ENCODE data around the gene EEF1AKMT1. TPM values are rescaled to one million over a fixed set of nuclear protein-coding genes. Genes with fewer than 3 reads are reported as not detected.

EEF1AKMT1 gene
- total RNA-seq, 1 experiment from 2014 or later, result 9.8 TPM

DNA sequence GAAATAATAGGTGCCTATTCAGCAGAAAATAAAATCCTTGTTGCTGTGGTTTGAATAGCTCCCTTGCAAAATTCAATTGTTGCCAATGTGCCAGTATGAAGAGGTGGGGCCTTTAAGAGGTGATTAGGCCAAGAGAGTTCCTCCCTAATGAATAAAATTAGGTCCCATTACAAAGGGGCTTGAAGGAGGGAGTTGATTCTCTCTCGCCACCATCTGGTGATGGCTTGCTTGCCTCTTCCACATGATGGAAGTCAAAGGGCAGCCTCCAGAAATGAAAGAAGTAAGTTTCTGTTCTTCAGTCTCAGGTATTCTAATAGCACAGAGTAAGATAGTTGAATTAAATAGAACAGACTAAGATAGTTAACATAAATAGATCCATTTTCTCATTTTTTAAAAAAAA is 3.0 kb upstream of the EEF1AKMT1 start:
- Histone ChIP-seq H3K4me1 (ENCODE audit: control insufficient read depth in 1 of 2, insufficient read depth in 2 of 2, low read length in 2 of 2) (peaks cover 8 to 15% of the 10 kb centered on the region in 2 experiments; a peak in 3 of 4 replicates), H3K9me2 (ENCODE audit: insufficient read depth) (no peaks in the 10 kb centered on the region), H3K4me3 (replicated peaks in 1 of 2; ENCODE audit: low read depth in 1 of 2, low read length in 2 of 2) (no peak overlapping the region), H3K27me3 (ENCODE audit: insufficient read depth, low read length) (no peaks in the 10 kb centered on the region), H2AFZ (ENCODE audit: low read depth, low read length, poor library complexity, severe bottlenecking) (no peak overlapping the region), H4K20me1 (ENCODE audit: insufficient read depth) (no peaks in the 10 kb centered on the region), H3K36me3 (ENCODE audit: control insufficient read depth in 1 of 2, insufficient read depth in 2 of 2, low read length in 2 of 2) (peaks cover 0 to 7% of the 10 kb centered on the region in 2 experiments; a peak in 1 of 4 replicates), H3K9ac (ENCODE audit: low read length) (no peak overlapping the region), H3K9me3 (ENCODE audit: control insufficient read depth in 1 of 2, insufficient read depth in 1 of 2, low read depth in 1 of 2, low read length in 2 of 2) (no peaks in the 10 kb centered on the region), H3K27ac (ENCODE audit: low read depth, low read length) (no peak overlapping the region), H3K79me2 (ENCODE audit: insufficient read depth, low read length) (peaks cover 15% of the 10 kb centered on the region), H3K4me2 (ENCODE audit: low read length) (no peak overlapping the region)
- RAD21 ChIA-PET (ENCODE audit: low non-redundant PET in 1 of 2, low total read pairs in 2 of 2, uncharacterized antibody in 2 of 2, unreplicated experiment in 2 of 2), result no interaction called here
- BruUV-seq (replicated peaks), result no TSS peak
- CTCF ChIA-PET, result no interaction called here
- intact Hi-C loops (cut with micrococcal nuclease), result no loop called here
- ATAC-seq (no peak), DNase-seq (ENCODE audit: low read depth, low spot score) (no peak)
- POLR2A ChIA-PET, result no interaction called here
- TF ChIP-seq, protein P1, sequence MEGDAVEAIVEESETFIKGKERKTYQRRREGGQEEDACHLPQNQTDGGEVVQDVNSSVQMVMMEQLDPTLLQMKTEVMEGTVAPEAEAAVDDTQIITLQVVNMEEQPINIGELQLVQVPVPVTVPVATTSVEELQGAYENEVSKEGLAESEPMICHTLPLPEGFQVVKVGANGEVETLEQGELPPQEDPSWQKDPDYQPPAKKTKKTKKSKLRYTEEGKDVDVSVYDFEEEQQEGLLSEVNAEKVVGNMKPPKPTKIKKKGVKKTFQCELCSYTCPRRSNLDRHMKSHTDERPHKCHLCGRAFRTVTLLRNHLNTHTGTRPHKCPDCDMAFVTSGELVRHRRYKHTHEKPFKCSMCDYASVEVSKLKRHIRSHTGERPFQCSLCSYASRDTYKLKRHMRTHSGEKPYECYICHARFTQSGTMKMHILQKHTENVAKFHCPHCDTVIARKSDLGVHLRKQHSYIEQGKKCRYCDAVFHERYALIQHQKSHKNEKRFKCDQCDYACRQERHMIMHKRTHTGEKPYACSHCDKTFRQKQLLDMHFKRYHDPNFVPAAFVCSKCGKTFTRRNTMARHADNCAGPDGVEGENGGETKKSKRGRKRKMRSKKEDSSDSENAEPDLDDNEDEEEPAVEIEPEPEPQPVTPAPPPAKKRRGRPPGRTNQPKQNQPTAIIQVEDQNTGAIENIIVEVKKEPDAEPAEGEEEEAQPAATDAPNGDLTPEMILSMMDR (IDR thresholded peaks at IDR 0.05 in 2 of 3, conservative IDR thresholded peaks at IDR 0.05 in 1 of 3; ENCODE audit: borderline replicate concordance in 1 of 3, insufficient read depth in 1 of 3, low read depth in 2 of 3, low read length in 2 of 3), result 0 out of 6 replicates have a peak, but pooled peaks of 1 of the 3 experiments have one; percentile 18
- TF ChIP-seq, protein P2, sequence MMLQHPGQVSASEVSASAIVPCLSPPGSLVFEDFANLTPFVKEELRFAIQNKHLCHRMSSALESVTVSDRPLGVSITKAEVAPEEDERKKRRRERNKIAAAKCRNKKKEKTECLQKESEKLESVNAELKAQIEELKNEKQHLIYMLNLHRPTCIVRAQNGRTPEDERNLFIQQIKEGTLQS (IDR thresholded peaks at IDR 0.05), result no peak
- TF ChIP-seq JUND (IDR thresholded peaks at IDR 0.05), result no peak

DNA sequence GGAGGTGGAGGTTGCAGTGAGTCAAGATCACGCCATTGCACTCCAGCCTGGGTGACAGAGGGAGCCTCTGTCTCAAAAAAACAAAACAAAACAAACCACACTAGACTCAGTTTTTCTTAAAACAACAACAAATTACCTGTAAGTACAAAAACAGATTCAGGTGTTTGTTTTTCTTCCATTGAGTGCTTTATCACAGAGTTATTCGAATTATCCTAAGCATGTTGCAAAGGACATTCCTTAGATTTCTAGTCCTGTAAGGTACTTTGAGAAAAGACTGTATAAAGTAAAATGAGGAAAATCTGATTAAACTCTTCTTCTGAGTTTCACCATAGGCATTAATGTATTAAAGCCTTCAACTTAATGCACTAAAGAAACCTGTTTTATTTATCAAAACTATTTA is 2.2 kb upstream of the EEF1AKMT1 start:
- CTCF ChIA-PET, result interaction anchor here (1.6 kb wide), 1 partner anchor 53 kb away, joined by 3 read pairs; no protein-coding TSS in a partner anchor
- Histone ChIP-seq H3K9me2 (ENCODE audit: insufficient read depth) (no peaks in the 10 kb centered on the region), H4K20me1 (ENCODE audit: insufficient read depth) (no peaks in the 10 kb centered on the region), H3K79me2 (ENCODE audit: insufficient read depth, low read length) (peaks cover 16% of the 10 kb centered on the region), H3K9me3 (ENCODE audit: control insufficient read depth in 1 of 2, insufficient read depth in 1 of 2, low read depth in 1 of 2, low read length in 2 of 2) (no peaks in the 10 kb centered on the region), H3K4me2 (ENCODE audit: low read length) (no peak overlapping the region), H3K27me3 (ENCODE audit: insufficient read depth, low read length) (no peaks in the 10 kb centered on the region), H3K9ac (ENCODE audit: low read length) (no peak overlapping the region), H2AFZ (ENCODE audit: low read depth, low read length, poor library complexity, severe bottlenecking) (no peak overlapping the region), H3K4me1 (ENCODE audit: control insufficient read depth in 1 of 2, insufficient read depth in 2 of 2, low read length in 2 of 2) (peaks cover 8 to 15% of the 10 kb centered on the region in 2 experiments; a peak in 3 of 4 replicates), H3K4me3 (replicated peaks in 1 of 2; ENCODE audit: low read depth in 1 of 2, low read length in 2 of 2) (no peak overlapping the region), H3K36me3 (ENCODE audit: control insufficient read depth in 1 of 2, insufficient read depth in 2 of 2, low read length in 2 of 2) (0 out of 4 replicates have a peak, but pooled peaks cover 0 to 4% of the 10 kb centered on the region in 2 experiments), H3K27ac (ENCODE audit: low read depth, low read length) (no peak overlapping the region)
- POLR2A ChIA-PET, result no interaction called here
- no TSS peak for BruUV-seq (replicated peaks)
- RAD21 ChIA-PET (ENCODE audit: low non-redundant PET in 1 of 2, low total read pairs in 2 of 2, uncharacterized antibody in 2 of 2, unreplicated experiment in 2 of 2), result no interaction called here
- intact Hi-C loops (cut with micrococcal nuclease), result no loop called here
- TF ChIP-seq, protein P1 (IDR thresholded peaks at IDR 0.05 in 2 of 3, conservative IDR thresholded peaks at IDR 0.05 in 1 of 3; ENCODE audit: borderline replicate concordance in 1 of 3, insufficient read depth in 1 of 3, low read depth in 2 of 3, low read length in 2 of 3), result no peak
- TF ChIP-seq, protein P3, sequence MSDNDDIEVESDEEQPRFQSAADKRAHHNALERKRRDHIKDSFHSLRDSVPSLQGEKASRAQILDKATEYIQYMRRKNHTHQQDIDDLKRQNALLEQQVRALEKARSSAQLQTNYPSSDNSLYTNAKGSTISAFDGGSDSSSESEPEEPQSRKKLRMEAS (IDR thresholded peaks at IDR 0.05), result no peak
- TF ChIP-seq POLR2A (IDR thresholded peaks at IDR 0.05; ENCODE audit: borderline replicate concordance, extremely low read depth, insufficient read depth, insufficient read length) (no peak), TCF7L2 (IDR thresholded peaks at IDR 0.05; ENCODE audit: borderline replicate concordance, extremely low read depth, insufficient read depth, insufficient read length) (no peak), POLR2AphosphoS5 (IDR thresholded peaks at IDR 0.05; ENCODE audit: low read depth, low read length) (no peak), RAD21 (IDR thresholded peaks at IDR 0.05; ENCODE audit: low read depth) (no peak), CBX3 (IDR thresholded peaks at IDR 0.05; ENCODE audit: low read depth) (no peak), ZNF274 (IDR thresholded peaks at IDR 0.05; ENCODE audit: low read depth, low read length) (no peak), JUND (IDR thresholded peaks at IDR 0.05) (no peak), SIN3A (IDR thresholded peaks at IDR 0.05; ENCODE audit: low read depth) (no peak), YY1 (IDR thresholded peaks at IDR 0.05; ENCODE audit: extremely low read depth, insufficient replicate concordance, low read depth, low read length) (no peak), FOSL1 (IDR thresholded peaks at IDR 0.05; ENCODE audit: low read depth) (no peak), EZH2 (IDR thresholded peaks at IDR 0.05) (no peak), SP1 (IDR thresholded peaks at IDR 0.05; ENCODE audit: low read depth) (no peak)
- TF ChIP-seq, protein P2 (IDR thresholded peaks at IDR 0.05), result no peak
- ATAC-seq (no peak), DNase-seq (ENCODE audit: low read depth, low spot score) (no peak)
